ENCODE data around the gene IGF2BP1. TPM values are rescaled to one million over a fixed set of nuclear protein-coding genes. Genes with fewer than 3 reads are reported as not detected.

IGF2BP1 gene
- total RNA-seq, 1 donor from 2014 or later, result 260 TPM

DNA sequence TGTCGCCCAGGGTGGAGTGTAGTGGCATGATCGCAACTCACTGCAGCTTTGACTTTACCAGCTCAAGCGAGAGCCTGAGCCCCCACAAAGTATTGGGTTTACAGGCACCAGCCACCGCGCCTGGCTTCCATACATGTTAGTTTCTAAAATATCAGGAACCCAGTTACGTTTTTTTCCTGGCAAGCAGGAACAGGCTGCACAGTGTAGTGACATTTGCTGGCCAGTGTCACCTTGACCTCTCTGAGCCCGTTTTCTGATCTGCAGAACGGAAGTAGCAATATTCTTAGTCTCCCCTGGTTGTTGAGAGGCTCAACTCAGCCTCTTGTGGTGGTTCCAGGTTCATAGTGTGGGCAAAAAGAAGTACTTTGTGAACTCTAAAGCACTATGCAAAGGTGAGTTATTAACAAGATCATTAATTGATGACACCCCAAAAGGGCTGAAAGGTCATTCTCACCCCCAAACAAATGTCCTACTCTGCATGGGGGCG is 15.6 kb downstream of the IGF2BP1 start:
- no peak overlapping the region for H3K9ac ChIP-seq (ENCODE audit: low read length)
- H3K4me3 Mint-ChIP-seq (ENCODE audit: unreplicated experiment), result peak overlapping the region; percentile 71
- peak overlapping the region; percentile 87 for H3K27ac Mint-ChIP-seq (ENCODE audit: unreplicated experiment)

DNA sequence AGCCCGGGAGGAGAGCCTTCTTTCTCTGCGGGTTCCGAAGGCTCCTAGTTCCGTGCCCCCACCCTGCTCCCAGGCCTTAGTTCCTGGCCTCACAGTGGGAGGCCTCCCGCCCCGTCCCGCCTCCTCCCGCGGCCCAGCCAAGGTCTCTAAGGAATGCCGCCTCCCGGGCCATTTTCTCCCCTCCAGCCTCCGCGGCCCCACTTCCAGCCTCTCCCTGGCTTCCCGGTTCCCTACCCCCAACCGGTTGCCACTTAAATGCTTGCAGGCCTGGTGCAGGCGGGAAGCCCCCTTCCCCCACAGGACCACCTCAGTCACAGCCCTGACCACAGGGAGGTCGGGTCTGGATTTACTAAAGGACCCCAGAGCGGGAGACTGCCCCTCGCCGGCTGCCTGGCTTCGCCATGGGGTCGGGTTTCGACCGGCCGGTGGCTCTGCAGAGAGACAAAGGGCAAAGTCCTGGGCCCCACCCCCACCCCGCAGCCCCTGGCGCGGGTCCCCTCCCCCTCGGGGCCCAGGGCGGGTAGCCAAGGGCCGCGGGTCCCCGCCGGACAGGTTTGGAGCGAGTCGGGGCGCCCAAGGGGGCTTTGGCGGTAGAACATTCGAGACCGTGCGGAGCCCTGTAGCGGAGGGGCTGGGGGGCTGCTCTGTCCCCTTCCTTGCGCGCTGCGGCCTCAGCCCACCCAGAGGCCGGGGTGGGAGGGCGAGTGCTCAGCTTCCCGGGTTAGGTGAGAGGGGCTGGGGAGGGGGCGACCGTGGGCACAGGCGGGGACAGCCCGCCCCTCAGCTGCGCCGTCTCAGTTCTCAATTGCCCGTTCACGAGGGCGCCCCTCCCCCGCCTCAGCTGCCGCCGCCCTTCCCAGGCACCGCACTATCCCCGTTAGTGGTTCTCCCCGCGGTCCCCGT is 16.4 kb downstream of the IGF2BP1 start:
- peak overlapping the region; percentile 87 for H3K27ac Mint-ChIP-seq (ENCODE audit: unreplicated experiment)
- Histone ChIP-seq H3K4me1 (ENCODE audit: insufficient read depth, low read length) (peaks cover 29% of the 10 kb centered on the region), H3K27ac (ENCODE audit: low read depth, low read length) (no peak overlapping the region), H3K9me3 (ENCODE audit: insufficient read depth, low read depth, low read length) (no peaks in the 10 kb centered on the region), H2AFZ (ENCODE audit: low read depth, low read length) (no peak overlapping the region), H3K9ac (ENCODE audit: low read length) (peak overlapping the region; percentile 31), H3K27me3 (ENCODE audit: insufficient read depth, low read length) (no peaks in the 10 kb centered on the region), H4K20me1 (ENCODE audit: insufficient read depth, low read length) (peaks cover 85% of the 10 kb centered on the region), H3K4me2 (ENCODE audit: low read length) (peak overlapping the region; percentile 45), H3K4me3 (ENCODE audit: insufficient read depth, low read depth, low read length) (no peak overlapping the region), H3K36me3 (ENCODE audit: insufficient read depth, low read length) (no peaks in the 10 kb centered on the region), H3K79me2 (ENCODE audit: insufficient read depth, low read length) (peaks cover 94% of the 10 kb centered on the region)
- H3K27me3 Mint-ChIP-seq (ENCODE audit: low read depth, unreplicated experiment), result no peaks in the 10 kb centered on the region
- no peaks in the 10 kb centered on the region for H3K36me3 Mint-ChIP-seq (ENCODE audit: low read depth, unreplicated experiment)
- peaks cover 39% of the 10 kb centered on the region for H3K4me1 Mint-ChIP-seq (ENCODE audit: low read depth, unreplicated experiment)
- DNase-seq (ENCODE audit: low read depth) (no peak), FAIRE-seq (no peak)
- no peaks in the 10 kb centered on the region for H3K9me3 Mint-ChIP-seq (ENCODE audit: unreplicated experiment)
- H3K4me3 Mint-ChIP-seq (ENCODE audit: unreplicated experiment), result peak overlapping the region; percentile 71
- TF ChIP-seq, protein P1, sequence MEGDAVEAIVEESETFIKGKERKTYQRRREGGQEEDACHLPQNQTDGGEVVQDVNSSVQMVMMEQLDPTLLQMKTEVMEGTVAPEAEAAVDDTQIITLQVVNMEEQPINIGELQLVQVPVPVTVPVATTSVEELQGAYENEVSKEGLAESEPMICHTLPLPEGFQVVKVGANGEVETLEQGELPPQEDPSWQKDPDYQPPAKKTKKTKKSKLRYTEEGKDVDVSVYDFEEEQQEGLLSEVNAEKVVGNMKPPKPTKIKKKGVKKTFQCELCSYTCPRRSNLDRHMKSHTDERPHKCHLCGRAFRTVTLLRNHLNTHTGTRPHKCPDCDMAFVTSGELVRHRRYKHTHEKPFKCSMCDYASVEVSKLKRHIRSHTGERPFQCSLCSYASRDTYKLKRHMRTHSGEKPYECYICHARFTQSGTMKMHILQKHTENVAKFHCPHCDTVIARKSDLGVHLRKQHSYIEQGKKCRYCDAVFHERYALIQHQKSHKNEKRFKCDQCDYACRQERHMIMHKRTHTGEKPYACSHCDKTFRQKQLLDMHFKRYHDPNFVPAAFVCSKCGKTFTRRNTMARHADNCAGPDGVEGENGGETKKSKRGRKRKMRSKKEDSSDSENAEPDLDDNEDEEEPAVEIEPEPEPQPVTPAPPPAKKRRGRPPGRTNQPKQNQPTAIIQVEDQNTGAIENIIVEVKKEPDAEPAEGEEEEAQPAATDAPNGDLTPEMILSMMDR (IDR thresholded peaks at IDR 0.05; ENCODE audit: insufficient read depth, low read depth, low read length), result no peak
- TF ChIP-seq EZH2 (IDR thresholded peaks at IDR 0.05; ENCODE audit: insufficient read depth, low read length), result no peak

More for the DNA sequence above, 15.6 kb downstream of the IGF2BP1 start:
- Histone ChIP-seq H3K4me2 (ENCODE audit: low read length) (peak overlapping the region; percentile 45), H3K9me3 (ENCODE audit: insufficient read depth, low read depth, low read length) (no peaks in the 10 kb centered on the region), H3K4me1 (ENCODE audit: insufficient read depth, low read length) (peaks cover 29% of the 10 kb centered on the region), H3K27me3 (ENCODE audit: insufficient read depth, low read length) (no peaks in the 10 kb centered on the region), H3K4me3 (ENCODE audit: insufficient read depth, low read depth, low read length) (no peak overlapping the region), H4K20me1 (ENCODE audit: insufficient read depth, low read length) (peaks cover 84% of the 10 kb centered on the region), H3K36me3 (ENCODE audit: insufficient read depth, low read length) (no peaks in the 10 kb centered on the region), H3K27ac (ENCODE audit: low read depth, low read length) (no peak overlapping the region), H3K79me2 (ENCODE audit: insufficient read depth, low read length) (peaks cover 94% of the 10 kb centered on the region), H2AFZ (ENCODE audit: low read depth, low read length) (no peak overlapping the region)
- H3K27me3 Mint-ChIP-seq (ENCODE audit: low read depth, unreplicated experiment), result no peaks in the 10 kb centered on the region
- DNase-seq (ENCODE audit: low read depth), result no peak
- no peak for FAIRE-seq
- H3K36me3 Mint-ChIP-seq (ENCODE audit: low read depth, unreplicated experiment), result no peaks in the 10 kb centered on the region
- H3K4me1 Mint-ChIP-seq (ENCODE audit: low read depth, unreplicated experiment), result peaks cover 36% of the 10 kb centered on the region
- no peaks in the 10 kb centered on the region for H3K9me3 Mint-ChIP-seq (ENCODE audit: unreplicated experiment)
- TF ChIP-seq, protein P1 (IDR thresholded peaks at IDR 0.05; ENCODE audit: insufficient read depth, low read depth, low read length), result no peak
- no peak for TF ChIP-seq EZH2 (IDR thresholded peaks at IDR 0.05; ENCODE audit: insufficient read depth, low read length)

Measured in astrocyte (in vitro differentiated cells and primary cell).